ENCODE data around the gene GNG14. TPM values are rescaled to one million over a fixed set of nuclear protein-coding genes. Genes with fewer than 3 reads are reported as not detected.

Gene GNG14
- total RNA-seq, 1 experiment from 2014 or later = not detected

DNA sequence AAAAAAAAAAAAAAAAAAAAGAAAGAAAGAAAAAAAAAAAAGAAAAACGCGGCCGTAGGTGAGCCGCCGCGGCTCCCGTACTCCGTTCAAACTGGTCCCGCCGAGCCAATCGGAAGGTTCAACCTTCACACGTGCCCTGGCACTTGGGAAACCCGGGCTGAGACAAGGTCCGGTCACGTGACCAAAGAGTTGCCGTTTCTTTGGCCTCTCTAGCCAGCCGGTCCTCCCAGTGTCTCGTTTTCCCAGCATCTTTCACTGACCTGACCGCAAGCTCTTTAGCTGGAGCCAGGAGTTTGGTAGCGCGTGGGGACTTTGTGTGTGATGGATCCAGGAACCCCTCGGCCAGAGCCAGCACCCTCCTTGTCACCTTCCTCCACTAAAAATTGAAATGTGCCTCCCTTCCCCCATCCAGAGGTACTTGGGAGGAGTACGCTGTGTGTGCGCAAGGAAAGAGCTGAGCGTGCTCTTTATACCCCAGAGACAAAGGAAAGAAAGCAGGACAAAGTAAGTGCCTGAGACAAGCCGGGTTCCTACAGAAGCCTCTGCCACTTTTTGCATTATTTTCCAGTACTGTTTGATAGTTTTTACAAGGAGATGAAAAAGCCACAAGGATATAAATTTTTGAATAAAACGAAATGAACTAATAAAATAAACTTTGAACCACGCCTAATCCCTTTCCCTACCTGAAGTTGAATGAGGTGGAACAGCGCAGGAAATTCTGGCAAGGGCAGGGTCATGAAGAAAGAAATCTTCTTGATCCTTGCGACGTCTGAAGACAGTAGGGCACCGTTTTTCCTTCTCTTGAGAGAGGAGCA, 35.0 kb downstream of the GNG14 start:
- CTCF ChIA-PET = interaction anchor here (0.5 to 3.0 kb wide), 6 partner anchors 11 to 125 kb away, joined by 3 to 17 read pairs (median 4); partner anchors contain the start of gene TRIR
- ATAC-seq (peak; percentile 83), DNase-seq (ENCODE audit: low read depth, low spot score) (peak; percentile 99)
- Histone ChIP-seq H3K9me3 (ENCODE audit: control insufficient read depth in 1 of 2, insufficient read depth in 1 of 2, low read depth in 1 of 2, low read length in 2 of 2) (no peaks in the 10 kb centered on the region), H2AFZ (ENCODE audit: low read depth, low read length, poor library complexity, severe bottlenecking) (no peak overlapping the region), H3K36me3 (ENCODE audit: control insufficient read depth in 1 of 2, insufficient read depth in 2 of 2, low read length in 2 of 2) (peaks cover 5 to 18% of the 10 kb centered on the region in 2 experiments; a peak in 2 of 4 replicates), H3K79me2 (ENCODE audit: insufficient read depth, low read length) (peaks cover 58% of the 10 kb centered on the region), H3K27me3 (ENCODE audit: insufficient read depth, low read length) (no peaks in the 10 kb centered on the region), H3K27ac (ENCODE audit: low read depth, low read length) (peak overlapping the region; percentile 88), H3K4me2 (ENCODE audit: low read length) (peak overlapping the region; percentile 78), H3K4me1 (ENCODE audit: control insufficient read depth in 1 of 2, insufficient read depth in 2 of 2, low read length in 2 of 2) (peaks cover 0 to 41% of the 10 kb centered on the region in 2 experiments; a peak in 3 of 4 replicates), H3K9me2 (ENCODE audit: insufficient read depth) (no peaks in the 10 kb centered on the region), H4K20me1 (ENCODE audit: insufficient read depth) (no peaks in the 10 kb centered on the region), H3K4me3 (replicated peaks in 1 of 2; ENCODE audit: low read depth in 1 of 2, low read length in 2 of 2) (peak overlapping the region; percentile 82 to 93), H3K9ac (ENCODE audit: low read length) (peak overlapping the region; percentile 93)
- RAD21 ChIA-PET (ENCODE audit: low non-redundant PET in 1 of 2, low total read pairs in 2 of 2, uncharacterized antibody in 2 of 2, unreplicated experiment in 2 of 2) = interaction anchor here (0.5 to 1.0 kb wide), 2 partner anchors 11 to 51 kb away, joined by 3 to 5 read pairs; no protein-coding TSS in a partner anchor
- POLR2A ChIA-PET = interaction anchor here (0.5 to 3.9 kb wide), 7 partner anchors 11 to 404 kb away, joined by 3 to 32 read pairs (median 8); partner anchors contain the start of genes DHPS, GET3 and JUNB
- BruUV-seq (replicated peaks) = TSS peak; percentile 94
- intact Hi-C loops (cut with micrococcal nuclease) = no loop called here
- TF ChIP-seq EZH2phosphoT487 (IDR thresholded peaks at IDR 0.05; ENCODE audit: borderline replicate concordance) (no peak), RAD21 (IDR thresholded peaks at IDR 0.05; ENCODE audit: low read depth) (no peak), ZFX (IDR thresholded peaks at IDR 0.05) (no peak; the same call in 1 of the 2 replicates), CBX3 (IDR thresholded peaks at IDR 0.05; ENCODE audit: low read depth) (no peak), CEBPB (IDR thresholded peaks at IDR 0.05; ENCODE audit: low read depth) (no peak), SIN3A (IDR thresholded peaks at IDR 0.05; ENCODE audit: low read depth) (peak; percentile 63), YY1 (IDR thresholded peaks at IDR 0.05; ENCODE audit: extremely low read depth, insufficient replicate concordance, low read depth, low read length) (no peak), ZNF274 (IDR thresholded peaks at IDR 0.05; ENCODE audit: low read depth, low read length) (no peak), EGR1 (IDR thresholded peaks at IDR 0.05; ENCODE audit: low read depth) (no peak), EZH2 (IDR thresholded peaks at IDR 0.05) (no peak), POLR2AphosphoS5 (IDR thresholded peaks at IDR 0.05; ENCODE audit: low read depth, low read length) (peak; percentile 65), SRF (IDR thresholded peaks at IDR 0.05; ENCODE audit: low read depth) (no peak), MAX (IDR thresholded peaks at IDR 0.05) (peak; percentile 95), POLR2A (IDR thresholded peaks at IDR 0.05; ENCODE audit: borderline replicate concordance, extremely low read depth, insufficient read depth, insufficient read length) (peak; percentile 54), ZBTB33 (IDR thresholded peaks at IDR 0.05; ENCODE audit: extremely low read depth, insufficient replicate concordance, low read length) (peak; percentile 79), JUND (IDR thresholded peaks at IDR 0.05) (no peak), TCF7L2 (IDR thresholded peaks at IDR 0.05; ENCODE audit: borderline replicate concordance, extremely low read depth, insufficient read depth, insufficient read length) (peak; percentile 90), SP1 (IDR thresholded peaks at IDR 0.05; ENCODE audit: low read depth) (peak; percentile 84), ELF1 (IDR thresholded peaks at IDR 0.05; ENCODE audit: borderline replicate concordance, low read depth) (no peak; the same call in 1 of the 2 replicates), FOSL1 (IDR thresholded peaks at IDR 0.05; ENCODE audit: low read depth) (no peak)
- TF ChIP-seq, protein P1, sequence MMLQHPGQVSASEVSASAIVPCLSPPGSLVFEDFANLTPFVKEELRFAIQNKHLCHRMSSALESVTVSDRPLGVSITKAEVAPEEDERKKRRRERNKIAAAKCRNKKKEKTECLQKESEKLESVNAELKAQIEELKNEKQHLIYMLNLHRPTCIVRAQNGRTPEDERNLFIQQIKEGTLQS (IDR thresholded peaks at IDR 0.05) = no peak
- TF ChIP-seq, protein P2, sequence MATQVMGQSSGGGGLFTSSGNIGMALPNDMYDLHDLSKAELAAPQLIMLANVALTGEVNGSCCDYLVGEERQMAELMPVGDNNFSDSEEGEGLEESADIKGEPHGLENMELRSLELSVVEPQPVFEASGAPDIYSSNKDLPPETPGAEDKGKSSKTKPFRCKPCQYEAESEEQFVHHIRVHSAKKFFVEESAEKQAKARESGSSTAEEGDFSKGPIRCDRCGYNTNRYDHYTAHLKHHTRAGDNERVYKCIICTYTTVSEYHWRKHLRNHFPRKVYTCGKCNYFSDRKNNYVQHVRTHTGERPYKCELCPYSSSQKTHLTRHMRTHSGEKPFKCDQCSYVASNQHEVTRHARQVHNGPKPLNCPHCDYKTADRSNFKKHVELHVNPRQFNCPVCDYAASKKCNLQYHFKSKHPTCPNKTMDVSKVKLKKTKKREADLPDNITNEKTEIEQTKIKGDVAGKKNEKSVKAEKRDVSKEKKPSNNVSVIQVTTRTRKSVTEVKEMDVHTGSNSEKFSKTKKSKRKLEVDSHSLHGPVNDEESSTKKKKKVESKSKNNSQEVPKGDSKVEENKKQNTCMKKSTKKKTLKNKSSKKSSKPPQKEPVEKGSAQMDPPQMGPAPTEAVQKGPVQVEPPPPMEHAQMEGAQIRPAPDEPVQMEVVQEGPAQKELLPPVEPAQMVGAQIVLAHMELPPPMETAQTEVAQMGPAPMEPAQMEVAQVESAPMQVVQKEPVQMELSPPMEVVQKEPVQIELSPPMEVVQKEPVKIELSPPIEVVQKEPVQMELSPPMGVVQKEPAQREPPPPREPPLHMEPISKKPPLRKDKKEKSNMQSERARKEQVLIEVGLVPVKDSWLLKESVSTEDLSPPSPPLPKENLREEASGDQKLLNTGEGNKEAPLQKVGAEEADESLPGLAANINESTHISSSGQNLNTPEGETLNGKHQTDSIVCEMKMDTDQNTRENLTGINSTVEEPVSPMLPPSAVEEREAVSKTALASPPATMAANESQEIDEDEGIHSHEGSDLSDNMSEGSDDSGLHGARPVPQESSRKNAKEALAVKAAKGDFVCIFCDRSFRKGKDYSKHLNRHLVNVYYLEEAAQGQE (IDR thresholded peaks at IDR 0.05; ENCODE audit: low read depth) = no peak
